DOHH2 (cell line): ENCODE data around the gene PLBD1.

Experiments
- H3F3A ChIP-seq: fragments of 200-600 bp; sonication (generic), shearing (Covaris generic); 2 replicates; pipeline ENCODE4 v1.6.0; 2016; ENCODE audit warnings: antibody characterized with exemption, mild to moderate bottlenecking; ENCODE audit not compliant: control insufficient read depth, insufficient read depth
- H3K27ac ChIP-seq: fragments of 200-600 bp; sonication (generic); 2 replicates; pipeline ENCODE4 v1.5.1; 2014; ENCODE audit warnings: low read depth, mild to moderate bottlenecking, low read length, moderate library complexity
- H3K27me3 ChIP-seq: fragments of 200-600 bp; sonication (generic); 2 replicates; pipeline ENCODE4 v1.6.1; 2014; ENCODE audit warnings: mild to moderate bottlenecking, low read length, mixed read lengths; ENCODE audit not compliant: control insufficient read depth
- H3K36me3 ChIP-seq: fragments of 200-600 bp; sonication (generic); 2 replicates; pipeline ENCODE4 v1.6.1; 2014; ENCODE audit warnings: mild to moderate bottlenecking, low read length, moderate library complexity, mixed read lengths; ENCODE audit not compliant: control insufficient read depth
- H3K4me1 ChIP-seq: fragments of 200-600 bp; sonication (generic); 2 replicates; pipeline ENCODE4 v1.6.1; 2014; ENCODE audit warnings: mild to moderate bottlenecking, low read length, mixed read lengths; ENCODE audit not compliant: control insufficient read depth
- H3K4me2 ChIP-seq: fragments of 200-600 bp; sonication (generic); 2 replicates; pipeline ENCODE4 v1.6.0; 2014; ENCODE audit warnings: mild to moderate bottlenecking, low read length, moderate library complexity
- H3K4me3 ChIP-seq: fragments of 200-600 bp; sonication (generic); 2 replicates; pipeline ENCODE4 v1.5.1; 2014; ENCODE audit warnings: mild to moderate bottlenecking, low read length, mixed read lengths
- H3K79me2 ChIP-seq: fragments of 200-600 bp; sonication (generic); 2 replicates; pipeline ENCODE4 v1.6.1; 2014; ENCODE audit warnings: mild to moderate bottlenecking, low read length, mixed read lengths; ENCODE audit not compliant: control insufficient read depth
- H3K9me2 ChIP-seq: fragments of 200-600 bp; sonication (generic); replicated peaks from 2 replicates; pipeline ENCODE4 v1.6.1; 2014; ENCODE audit warnings: mild to moderate bottlenecking, low read length, mixed read lengths; ENCODE audit not compliant: control insufficient read depth
- H3K9me3 ChIP-seq: fragments of 200-600 bp; sonication (generic); 2 replicates; pipeline ENCODE4 v1.6.1; 2014; ENCODE audit warnings: antibody characterized with exemption, low read length, mixed read lengths; ENCODE audit not compliant: control insufficient read depth, insufficient read depth
- H4K20me1 ChIP-seq: fragments of 200-600 bp; sonication (generic); 2 replicates; pipeline ENCODE4 v1.6.0; 2014; ENCODE audit warnings: low read depth, mild to moderate bottlenecking, antibody characterized with exemption, low read length, moderate library complexity; ENCODE audit not compliant: control insufficient read depth, insufficient read depth
- EZH2phosphoT487 ChIP-seq: fragments of 200-600 bp; sonication (generic); IDR thresholded peaks from 2 replicates; pipeline ENCODE4 v1.6.1; 2017; ENCODE audit warnings: borderline replicate concordance, mild to moderate bottlenecking, antibody characterized with exemption, low read length, moderate library complexity, mixed read lengths
- TF ChIP-seq, protein P1 (sequence below): fragments of 200-600 bp; sonication (generic); IDR thresholded peaks from one replicate; pipeline ENCODE4 v1.5.1; 2014; ENCODE audit warnings: antibody characterized with exemption, mild to moderate bottlenecking, low read depth, low read length; ENCODE audit not compliant: poor library complexity, severe bottlenecking

PLBD1 gene

DNA sequence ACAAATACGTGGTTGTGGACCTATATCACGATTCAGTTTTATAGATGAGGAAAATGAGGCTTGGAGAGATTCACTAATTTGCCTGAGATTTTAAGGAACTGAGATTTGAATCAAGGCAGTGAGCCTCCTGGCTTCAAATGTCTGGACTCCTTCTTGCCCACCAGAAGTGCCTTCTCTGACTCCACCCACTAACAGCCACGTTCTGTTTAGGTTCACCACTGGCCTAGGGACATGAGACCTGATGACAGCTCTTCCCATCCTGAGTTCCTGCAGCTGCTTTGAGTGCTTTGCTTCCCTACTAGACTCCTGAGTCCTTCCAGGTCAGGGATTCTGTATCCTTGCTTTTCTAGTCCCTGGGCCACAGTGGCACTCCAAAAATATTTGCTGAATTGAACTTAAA is 57.1 kb downstream of the PLBD1 start:
- Histone ChIP-seq H3K4me3 (no peak overlapping the region), H3F3A (no peaks in the 10 kb centered on the region), H3K9me2 (no peaks in the 10 kb centered on the region), H3K27ac (no peak overlapping the region), H3K79me2 (no peaks in the 10 kb centered on the region), H3K4me2 (no peak overlapping the region), H4K20me1 (no peaks in the 10 kb centered on the region), H3K36me3 (no peaks in the 10 kb centered on the region), H3K9me3 (no peaks in the 10 kb centered on the region), H3K27me3 (no peaks in the 10 kb centered on the region), H3K4me1 (peaks cover 4% of the 10 kb centered on the region; the same call in 1 of the 2 replicates)
- no peak for TF ChIP-seq EZH2phosphoT487
- TF ChIP-seq, protein P1, sequence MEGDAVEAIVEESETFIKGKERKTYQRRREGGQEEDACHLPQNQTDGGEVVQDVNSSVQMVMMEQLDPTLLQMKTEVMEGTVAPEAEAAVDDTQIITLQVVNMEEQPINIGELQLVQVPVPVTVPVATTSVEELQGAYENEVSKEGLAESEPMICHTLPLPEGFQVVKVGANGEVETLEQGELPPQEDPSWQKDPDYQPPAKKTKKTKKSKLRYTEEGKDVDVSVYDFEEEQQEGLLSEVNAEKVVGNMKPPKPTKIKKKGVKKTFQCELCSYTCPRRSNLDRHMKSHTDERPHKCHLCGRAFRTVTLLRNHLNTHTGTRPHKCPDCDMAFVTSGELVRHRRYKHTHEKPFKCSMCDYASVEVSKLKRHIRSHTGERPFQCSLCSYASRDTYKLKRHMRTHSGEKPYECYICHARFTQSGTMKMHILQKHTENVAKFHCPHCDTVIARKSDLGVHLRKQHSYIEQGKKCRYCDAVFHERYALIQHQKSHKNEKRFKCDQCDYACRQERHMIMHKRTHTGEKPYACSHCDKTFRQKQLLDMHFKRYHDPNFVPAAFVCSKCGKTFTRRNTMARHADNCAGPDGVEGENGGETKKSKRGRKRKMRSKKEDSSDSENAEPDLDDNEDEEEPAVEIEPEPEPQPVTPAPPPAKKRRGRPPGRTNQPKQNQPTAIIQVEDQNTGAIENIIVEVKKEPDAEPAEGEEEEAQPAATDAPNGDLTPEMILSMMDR = no peak

DNA sequence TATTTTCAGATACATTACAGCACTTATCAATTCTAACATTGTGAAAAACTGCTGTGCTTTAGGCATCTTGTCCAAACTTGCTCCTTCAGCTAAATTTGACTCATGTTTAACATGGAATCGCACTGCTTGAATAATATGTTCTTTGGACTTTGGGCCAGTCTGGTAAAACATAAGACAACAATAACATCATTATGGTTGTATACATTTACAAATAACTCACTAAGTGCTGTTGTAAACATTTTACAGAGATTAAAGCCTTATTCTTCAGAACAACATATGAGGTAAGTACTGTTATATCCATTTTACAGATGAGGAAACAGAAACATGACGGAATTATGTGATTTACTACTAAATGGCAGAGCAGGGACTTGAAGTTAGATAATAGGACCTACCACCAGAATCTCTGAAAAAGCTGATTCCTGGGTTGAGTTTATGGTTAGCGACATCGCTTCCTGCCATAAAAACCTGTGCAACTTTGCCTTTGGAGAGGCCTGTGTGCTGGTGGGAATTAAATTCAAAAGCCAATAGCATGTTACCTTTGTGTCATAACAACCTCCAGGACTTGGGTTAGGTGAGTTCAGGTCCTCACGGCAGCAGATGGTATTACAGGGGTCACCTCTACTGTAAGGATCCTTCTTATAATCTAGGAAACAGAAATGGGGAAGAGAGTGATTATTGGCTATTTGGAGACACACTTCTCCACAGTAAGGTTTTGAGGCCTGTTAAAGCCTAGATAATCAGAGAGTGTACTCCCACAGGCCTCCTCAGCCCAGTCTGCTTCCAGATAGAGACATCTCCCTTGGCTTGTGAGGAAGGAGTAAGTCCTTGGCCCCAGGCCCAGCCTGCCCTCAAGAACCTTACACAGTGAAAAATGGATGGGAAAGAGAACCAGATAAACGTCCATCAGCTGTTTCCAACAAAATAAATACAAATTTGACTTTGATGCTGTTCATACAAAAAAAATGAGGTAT is 61.8 kb downstream of the PLBD1 start:
- Histone ChIP-seq H3K9me3 (no peaks in the 10 kb centered on the region), H4K20me1 (no peaks in the 10 kb centered on the region), H3K27me3 (no peaks in the 10 kb centered on the region), H3K27ac (no peak overlapping the region), H3F3A (no peaks in the 10 kb centered on the region), H3K79me2 (no peaks in the 10 kb centered on the region), H3K4me2 (no peak overlapping the region), H3K4me1 (peaks cover 4% of the 10 kb centered on the region; the same call in 1 of the 2 replicates), H3K9me2 (no peaks in the 10 kb centered on the region), H3K4me3 (no peak overlapping the region), H3K36me3 (peaks cover 3% of the 10 kb centered on the region; the same call in 1 of the 2 replicates)
- no peak for TF ChIP-seq EZH2phosphoT487
- TF ChIP-seq, protein P1 = no peak

DNA sequence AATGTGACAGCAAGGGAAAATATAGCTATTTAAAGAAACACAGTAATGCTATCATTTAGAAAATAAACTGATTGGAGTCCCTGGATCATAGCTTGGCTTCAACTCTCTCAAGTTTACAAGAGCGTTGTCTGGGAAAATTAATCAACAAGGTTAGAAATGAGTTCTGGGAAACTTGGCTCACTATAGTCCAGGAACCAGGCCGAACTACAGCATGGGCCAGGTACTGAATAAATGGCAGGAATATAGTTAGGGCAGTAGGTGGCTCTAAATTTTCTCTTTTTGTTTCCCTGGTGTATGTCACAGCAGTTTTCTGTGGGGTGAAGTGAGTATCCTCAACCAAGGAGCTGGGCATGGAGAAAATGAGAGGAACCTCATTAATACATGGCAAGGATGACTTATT is 72.4 kb downstream of the PLBD1 start:
- no peaks in the 10 kb centered on the region for H3K9me2 ChIP-seq
- peaks cover 30% of the 10 kb centered on the region for H3K36me3 ChIP-seq
- no peaks in the 10 kb centered on the region for H3K27me3 ChIP-seq
- H3K4me1 ChIP-seq = no peaks in the 10 kb centered on the region
- H3K9me3 ChIP-seq = no peaks in the 10 kb centered on the region
- no peak for TF ChIP-seq EZH2phosphoT487
- TF ChIP-seq, protein P1 = no peak
- H3K79me2 ChIP-seq = no peaks in the 10 kb centered on the region
- no peak overlapping the region for H3K4me3 ChIP-seq
- H3F3A ChIP-seq = no peaks in the 10 kb centered on the region
- no peak overlapping the region for H3K4me2 ChIP-seq
- H4K20me1 ChIP-seq = no peaks in the 10 kb centered on the region
- no peak overlapping the region for H3K27ac ChIP-seq
